GM19467 (cell line): ENCODE data around the gene ERFL.
A peak's percentile ranks its signal among the peaks of the same experiment; 100 is the strongest.

Experiments used
- ATAC-seq: cut with Tn5 transposase; IDR thresholded peaks from one replicate; pipeline ENCODE4 v1.9.1; 2021; ENCODE audit warnings: mild to moderate bottlenecking, moderate library complexity; ENCODE audit not compliant: unreplicated experiment

ERFL gene

GRCh38 chr19:41928221-41928683, at the start of gene ERFL:
Gene ERFL, minus strand, starts transcription at chr19:41928449. Its CDS starts 15,530 bp downstream, at chr19:41912919.
- ATAC-seq = no peak

DNA sequence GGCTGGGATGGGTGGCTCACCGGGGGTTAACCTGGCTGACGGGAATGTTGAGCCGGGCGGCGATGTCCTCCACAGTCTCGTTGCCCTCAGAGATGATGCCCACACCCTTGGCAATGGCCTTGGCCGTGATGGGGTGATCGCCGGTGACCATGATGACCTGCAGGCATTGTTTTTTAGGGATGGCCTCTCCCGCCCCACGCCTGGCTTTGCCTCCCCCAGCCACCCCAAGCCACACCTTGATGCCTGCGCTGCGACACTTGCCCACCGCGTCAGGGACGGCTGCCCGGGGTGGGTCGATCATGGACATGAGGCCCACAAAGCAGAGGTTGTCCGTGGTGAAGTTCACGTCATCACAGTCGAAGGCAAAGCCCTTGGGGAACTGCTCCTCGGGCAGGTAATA, 49.7 kb upstream of the ERFL start:
- no peak for ATAC-seq

- ATAC-seq = no peak
Measured at GRCh38 chr19:41974652-41975051, 46.4 kb upstream of the ERFL start.

GRCh38 chr19:41971363-41971762, 43.1 kb upstream of the ERFL start:
- ATAC-seq = no peak

- ATAC-seq = no peak
Measured at GRCh38 chr19:41969772-41970458, 41.7 kb upstream of the ERFL start.

- no peak for ATAC-seq
Measured at GRCh38 chr19:41968751-41969595, 40.7 kb upstream of the ERFL start.

GRCh38 chr19:41967054-41967783, 39.0 kb upstream of the ERFL start:
- no peak for ATAC-seq

DNA sequence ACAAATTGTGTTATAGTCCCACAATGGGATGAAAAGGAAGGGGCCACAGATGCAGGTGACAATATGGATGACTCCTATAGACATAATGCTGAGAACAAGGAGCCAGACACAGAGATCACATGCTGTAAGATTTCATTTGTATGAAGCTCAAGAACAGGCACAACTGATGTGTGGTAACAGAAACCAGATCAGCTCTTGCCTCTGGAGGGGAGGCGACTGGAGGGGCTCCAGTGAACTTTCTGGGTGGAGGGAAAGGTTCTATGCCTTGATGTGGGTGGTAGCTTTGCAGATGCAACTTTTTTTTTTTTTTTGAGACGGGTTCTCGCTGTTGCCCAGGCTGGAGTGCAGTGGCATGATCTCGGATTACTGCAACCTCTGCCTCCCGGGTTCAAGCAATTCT, 36.9 kb upstream of the ERFL start:
- ATAC-seq = no peak

- ATAC-seq = no peak
Measured at GRCh38 chr19:41960973-41961372, 32.7 kb upstream of the ERFL start.

- peak; percentile 51 for ATAC-seq
Measured at GRCh38 chr19:41959056-41960053, 31.1 kb upstream of the ERFL start, which contains the start of gene RABAC1. Gene RABAC1, minus strand, starts transcription at chr19:41959321. Its CDS starts 29 bp downstream, at chr19:41959292.

GRCh38 chr19:41958367-41959055, 30.3 kb upstream of the ERFL start:
- no peak for ATAC-seq

DNA sequence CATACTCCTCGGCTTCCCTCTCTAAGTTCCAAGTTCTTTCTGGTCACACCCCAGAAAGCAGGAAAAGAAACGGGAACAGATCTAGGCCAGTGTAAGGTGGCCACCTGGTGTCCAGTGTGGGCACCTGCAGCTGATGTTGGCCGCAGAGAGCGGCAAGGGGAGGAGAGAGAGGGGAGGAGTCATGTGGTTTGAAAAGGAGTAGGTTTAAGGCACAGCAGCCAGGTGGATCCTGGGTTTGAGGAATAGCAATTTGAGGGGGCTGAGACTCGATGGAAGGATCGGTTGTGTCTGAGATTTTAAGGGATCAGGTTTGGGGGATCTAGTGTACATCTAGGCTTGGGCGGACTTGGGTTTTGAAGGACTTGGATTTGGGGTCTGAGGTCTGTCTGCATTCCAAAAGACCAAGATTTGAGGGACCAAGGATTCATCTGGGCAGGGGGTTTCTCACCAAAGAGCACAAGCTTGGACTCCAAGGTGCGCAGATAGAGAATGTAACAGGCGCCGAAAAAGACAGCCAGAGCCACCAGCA, 29.7 kb upstream of the ERFL start:
- no peak for ATAC-seq

GRCh38 chr19:41957161-41957837, 29.1 kb upstream of the ERFL start:
- ATAC-seq = no peak

DNA sequence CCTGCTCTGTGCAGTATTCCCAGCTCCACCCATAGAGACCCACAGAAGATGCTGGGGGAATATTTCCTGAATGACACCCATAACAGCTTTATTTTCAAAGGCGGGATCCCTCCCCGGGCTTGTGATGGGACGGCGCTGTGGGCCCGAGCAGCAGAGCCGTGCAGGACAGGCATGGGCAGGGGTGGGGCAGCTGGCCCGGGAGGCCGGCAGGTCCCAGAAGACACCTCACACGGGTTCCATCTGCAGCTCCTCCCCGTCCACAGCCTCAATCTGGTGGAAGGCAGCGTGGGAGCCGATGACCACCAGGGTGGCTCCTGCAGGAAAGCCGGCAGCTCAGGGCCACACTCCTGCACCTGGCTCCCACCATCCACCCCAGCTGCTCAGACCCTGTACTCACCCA, 28.4 kb upstream of the ERFL start:
- ATAC-seq = no peak

- no peak for ATAC-seq
Measured at GRCh38 chr19:41955521-41955920, 27.3 kb upstream of the ERFL start.

GRCh38 chr19:41951686-41952172, 23.5 kb upstream of the ERFL start:
- ATAC-seq = no peak

- no peak for ATAC-seq
Measured at GRCh38 chr19:41947091-41947490, 18.8 kb upstream of the ERFL start.

DNA sequence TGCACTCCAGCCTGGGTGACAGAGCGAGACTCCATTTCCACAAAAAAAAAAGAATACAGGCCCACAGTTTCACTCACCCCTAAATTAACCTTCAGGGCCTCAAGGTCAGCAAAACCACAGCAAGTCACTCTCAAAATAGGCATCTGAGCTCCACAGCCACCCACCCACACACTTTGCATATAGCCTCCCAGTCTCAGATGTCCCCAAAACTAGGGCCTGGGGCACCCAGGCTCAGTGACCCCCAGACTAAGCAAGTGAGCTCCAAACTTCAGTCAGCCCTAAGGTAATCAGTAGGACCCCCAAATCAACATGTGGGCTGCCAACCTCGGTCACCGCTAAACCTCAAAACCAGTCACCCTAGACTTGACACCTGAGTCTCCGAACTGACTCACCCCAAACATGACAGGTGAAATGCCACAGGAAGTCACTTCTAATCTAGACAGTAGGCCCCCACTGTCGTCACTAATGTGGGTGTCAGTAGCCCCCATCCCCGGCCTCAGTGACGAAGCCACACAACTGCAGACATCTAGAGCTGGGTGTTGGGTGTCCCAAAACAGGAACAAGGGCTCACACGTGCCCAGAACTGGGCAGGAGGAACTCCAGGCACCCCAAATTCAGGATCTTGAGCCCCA, 17.0 kb upstream of the ERFL start:
- ATAC-seq = peak; percentile 82
